ENCODE measurements around the gene EPB41. TPM values are rescaled to one million over a fixed set of nuclear protein-coding genes. Genes with fewer than 3 reads are reported as not detected.

The EPB41 gene
- total and polyA plus RNA-seq, 12 donors, result 4.1 to 36.8 (median 23.0) TPM

GRCh38 chr1:29125237-29125641, 210.9 kb downstream of the EPB41 start:
- no peaks in the 10 kb centered on the region for H3K36me3 ChIP-seq
- no peak for ATAC-seq
- 58 to 64% methylated on average over 11 to 14 of the region's 14 CpGs for WGBS, 2 donors
- no peak for TF ChIP-seq CTCF (IDR thresholded peaks at IDR 0.05)
- peak overlapping the region; percentile 59 to 99 (median 70) for H3K4me3 ChIP-seq
- no peaks in the 10 kb centered on the region for H3K9me3 ChIP-seq
- peaks cover 6 to 36% (median 28%) of the 10 kb centered on the region in 9 donors for H3K4me1 ChIP-seq
- H3K27me3 ChIP-seq, result peaks cover 0 to 61% (median 18%) of the 10 kb centered on the region in 7 donors
- DNase-seq, result peak in 1 of 2 donors; percentile 16
- intact Hi-C loops (cut with DNase I), result loop anchor here in 2 of 10 donors (1.0 to 10.0 kb wide), 2 partner anchors 50 to 78 kb away; no protein-coding TSS in a partner anchor
- H3K27ac ChIP-seq, result peak overlapping the region; percentile 81 to 97 (median 90)

- Histone ChIP-seq H3K27ac (peak overlapping the region in 4 of 10 donors; percentile 94 to 97 (median 95)), H3K4me1 (peaks cover 6 to 36% (median 28%) of the 10 kb centered on the region in 9 donors)
- intact Hi-C loops (cut with DNase I), result loop anchor here in 2 of 10 donors (1.0 to 10.0 kb wide), 2 partner anchors 49 to 78 kb away; no protein-coding TSS in a partner anchor
Observed at GRCh38 chr1:29125788-29126187, 211.4 kb downstream of the EPB41 start.

DNA sequence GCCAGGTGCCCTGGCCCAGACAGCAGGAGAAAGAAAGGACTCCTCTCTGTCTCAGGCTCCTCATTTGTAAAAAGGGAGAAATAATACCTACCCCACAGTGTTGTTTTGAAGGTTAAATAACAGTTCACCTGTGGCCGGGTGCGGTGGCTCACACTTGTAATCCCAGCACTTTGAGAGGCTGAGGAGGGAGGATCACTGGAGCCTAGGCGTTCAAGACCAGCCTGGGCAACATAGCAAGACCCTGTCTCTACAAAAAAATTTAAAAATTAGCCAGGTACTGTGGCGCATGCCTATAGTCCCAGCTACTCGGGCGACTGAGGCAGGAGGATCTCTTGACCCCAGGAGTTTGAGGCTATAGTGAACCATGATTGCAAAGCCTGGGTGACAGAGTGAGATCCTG, 211.8 kb downstream of the EPB41 start:
- peaks cover 6 to 33% (median 28%) of the 10 kb centered on the region in 9 donors for H3K4me1 ChIP-seq
- H3K27ac ChIP-seq, result no peak overlapping the region
- H3K36me3 ChIP-seq, result no peaks in the 10 kb centered on the region
- DNase-seq (no peak), ATAC-seq (no peak)
- intact Hi-C loops (cut with DNase I), result loop anchor here in 1 of 10 donors (10.0 kb wide), 1 partner anchor 49 kb away; no protein-coding TSS in a partner anchor
- no peaks in the 10 kb centered on the region for H3K9me3 ChIP-seq
- WGBS, 2 donors, result 97 to 99% methylated on average over 6 of the region's 6 CpGs
- TF ChIP-seq CTCF (IDR thresholded peaks at IDR 0.05), result no peak
- peaks cover 0 to 52% (median 18%) of the 10 kb centered on the region in 7 donors for H3K27me3 ChIP-seq
- no peak overlapping the region for H3K4me3 ChIP-seq

More at GRCh38 chr1:29125788-29126187, 211.4 kb downstream of the EPB41 start:
- Histone ChIP-seq H3K4me3 (peak overlapping the region in 1 of 10 donors; percentile 71), H3K27me3 (peaks cover 0 to 56% (median 18%) of the 10 kb centered on the region in 7 donors), H3K9me3 (no peaks in the 10 kb centered on the region), H3K36me3 (no peaks in the 10 kb centered on the region)
- DNase-seq, result no peak
- TF ChIP-seq CTCF (IDR thresholded peaks at IDR 0.05), result no peak
- ATAC-seq, result no peak
- WGBS, 2 donors, result 86 to 91% methylated on average over 6 of the region's 6 CpGs

DNA sequence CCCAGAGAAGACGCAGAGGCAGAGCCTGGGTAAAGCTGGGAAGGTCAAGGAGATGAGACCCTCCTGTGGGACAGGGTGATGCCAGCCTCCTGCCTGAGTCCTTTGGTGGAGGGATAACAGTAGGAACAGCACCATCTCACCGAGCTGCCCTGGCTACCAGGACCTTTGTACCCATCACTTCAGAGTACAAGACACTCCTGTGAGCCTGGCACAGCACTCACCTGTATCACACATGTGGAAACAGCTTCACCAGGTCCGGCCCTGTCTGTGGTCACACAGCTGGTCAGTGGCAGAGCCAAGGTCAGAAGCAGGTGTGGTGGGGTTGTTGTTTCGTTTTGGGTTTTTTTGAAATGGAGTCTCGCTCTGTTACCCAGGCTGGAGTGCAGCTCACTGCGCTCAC, 214.4 kb downstream of the EPB41 start:
- no peak for ATAC-seq
- Histone ChIP-seq H3K9me3 (no peaks in the 10 kb centered on the region), H3K4me1 (peaks cover 0 to 19% (median 12%) of the 10 kb centered on the region in 9 donors), H3K27ac (no peak overlapping the region), H3K4me3 (no peak overlapping the region), H3K36me3 (no peaks in the 10 kb centered on the region), H3K27me3 (peaks cover 0 to 35% (median 0%) of the 10 kb centered on the region in 7 donors)
- DNase-seq, result no peak
- TF ChIP-seq CTCF (IDR thresholded peaks at IDR 0.05), result no peak
- intact Hi-C loops (cut with DNase I), result loop anchor here in 1 of 10 donors (10.0 kb wide), 1 partner anchor 46 kb away; no protein-coding TSS in a partner anchor
- 88 to 93% methylated on average over 6 of the region's 6 CpGs for WGBS, 2 donors
